Brain microvascular endothelial cell (primary cell): ENCODE measurements around the gene SLC36A3.

Source experiments
- DNase-seq: peaks from one replicate; pipeline ENCODE4 v3.0.0-alpha.2; 2020
- H3K27ac ChIP-seq: fragments of 250-450 bp; sonication (Bioruptor Pico); 2 replicates; pipeline ENCODE4 v1.5.1; 2020; ENCODE audit warnings: mild to moderate bottlenecking, moderate library complexity
- H3K27me3 ChIP-seq: fragments of 250-450 bp; sonication (Bioruptor Pico); replicated peaks from 2 replicates; pipeline ENCODE4 v1.5.1; 2020; ENCODE audit warnings: mild to moderate bottlenecking
- H3K36me3 ChIP-seq: fragments of 250-450 bp; sonication (Bioruptor Pico); replicated peaks from 2 replicates; pipeline ENCODE4 v1.5.1; 2020; ENCODE audit warnings: mild to moderate bottlenecking
- H3K4me3 ChIP-seq: 2 replicates; pipeline ENCODE4 v1.5.1; 2011; ENCODE audit warnings: low read depth, mild to moderate bottlenecking, control low read depth, low read length, moderate library complexity
- CTCF ChIP-seq: IDR thresholded peaks from 2 replicates; pipeline ENCODE4 v1.5.1; 2011; ENCODE audit warnings: low read depth, mild to moderate bottlenecking, moderate library complexity, low read length, control low read depth, inconsistent platforms; ENCODE audit errors: missing control alignments
- in situ Hi-C: cut with HindIII; loops from 2 replicates; pipeline ENCODE4 v1.10.0; 2017; ENCODE audit warnings: low sequenced_read_pairs, low pct_ligation_motif_present

The SLC36A3 gene

GRCh38 chr5:151298063-151298855, 5.3 kb downstream of the SLC36A3 start:
- in situ Hi-C loops, result no loop called here
- no peak for TF ChIP-seq CTCF
- DNase-seq, result peak; percentile 44
- Histone ChIP-seq H3K4me3 (no peak overlapping the region), H3K27me3 (no peaks in the 10 kb centered on the region), H3K27ac (no peak overlapping the region), H3K36me3 (no peaks in the 10 kb centered on the region)

GRCh38 chr5:151296974-151297373, 6.6 kb downstream of the SLC36A3 start:
- Histone ChIP-seq H3K27ac (no peak overlapping the region), H3K4me3 (no peak overlapping the region), H3K27me3 (no peaks in the 10 kb centered on the region), H3K36me3 (no peaks in the 10 kb centered on the region)
- in situ Hi-C loops, result no loop called here
- DNase-seq, result no peak
- TF ChIP-seq CTCF, result no peak

- H3K4me3 ChIP-seq, result no peak overlapping the region
- no peak for TF ChIP-seq CTCF
- in situ Hi-C loops, result no loop called here
These were observed 7.1 kb downstream of the SLC36A3 start for GRCh38 chr5:151296478-151296830.

GRCh38 chr5:151295791-151296477, 7.6 kb downstream of the SLC36A3 start:
- in situ Hi-C loops, result no loop called here
- DNase-seq, result no peak
- Histone ChIP-seq H3K4me3 (no peak overlapping the region), H3K27ac (no peak overlapping the region), H3K36me3 (no peaks in the 10 kb centered on the region), H3K27me3 (no peaks in the 10 kb centered on the region)
- TF ChIP-seq CTCF, result no peak

More at GRCh38 chr5:151296478-151296830, 7.1 kb downstream of the SLC36A3 start:
- no peak for DNase-seq
- Histone ChIP-seq H3K36me3 (no peaks in the 10 kb centered on the region), H3K27ac (no peak overlapping the region), H3K27me3 (no peaks in the 10 kb centered on the region)

- in situ Hi-C loops, result no loop called here
- H3K4me3 ChIP-seq, result no peak overlapping the region
- no peak for DNase-seq
- no peaks in the 10 kb centered on the region for H3K36me3 ChIP-seq
- no peak for TF ChIP-seq CTCF
- H3K27me3 ChIP-seq, result no peaks in the 10 kb centered on the region
- no peak overlapping the region for H3K27ac ChIP-seq
These were observed 8.4 kb downstream of the SLC36A3 start for GRCh38 chr5:151295138-151295537.
